GM10847 (cell line): ENCODE data around the gene FRMD3.

Experiments
- POLR2A ChIP-seq: IDR thresholded peaks from 2 replicates; pipeline ENCODE4 v1.6.1; 2011; ENCODE audit not compliant: insufficient read length; ENCODE audit errors: extremely low read depth

The FRMD3 gene

GRCh38 chr9:83501565-83501964 is 36.6 kb downstream of the FRMD3 start:
- no peak for TF ChIP-seq POLR2A

DNA sequence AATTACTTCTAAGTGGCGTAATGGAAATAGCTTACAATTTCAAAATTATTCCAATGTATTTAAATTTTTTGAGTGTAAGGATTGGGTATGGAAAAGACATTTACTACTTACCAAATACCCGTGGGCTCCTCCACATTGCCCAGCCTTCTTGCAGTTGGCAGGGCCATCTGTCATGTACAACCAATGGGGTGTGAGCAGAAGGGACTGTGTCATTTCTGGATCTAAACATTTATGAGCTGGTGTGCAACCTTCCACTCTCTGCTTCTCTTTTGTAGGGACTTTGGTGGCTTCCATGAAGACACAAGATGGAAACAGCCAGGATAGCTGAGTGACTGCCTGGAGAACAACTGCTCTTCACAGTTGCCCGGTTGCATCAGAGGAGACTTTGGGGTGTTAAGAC is 40.8 kb downstream of the FRMD3 start:
- no peak for TF ChIP-seq POLR2A

DNA sequence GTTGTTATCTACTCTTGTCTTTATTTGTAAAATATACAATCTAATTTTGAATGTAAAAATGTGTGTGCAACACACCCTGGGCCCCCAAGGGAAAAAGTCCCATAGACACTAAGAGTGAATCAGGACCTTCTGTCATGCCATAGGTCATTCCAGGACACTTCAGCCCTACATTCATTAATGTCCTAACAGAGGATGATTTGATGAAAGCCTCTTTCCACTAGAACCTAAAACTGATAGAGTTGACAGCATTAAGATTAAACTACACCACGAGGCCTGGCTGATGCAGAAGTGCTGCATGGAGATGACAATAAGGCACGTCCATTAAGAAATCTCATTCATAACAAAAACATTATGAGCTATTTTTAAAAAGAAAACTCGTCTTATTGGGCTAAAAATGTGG is 46.2 kb downstream of the FRMD3 start:
- TF ChIP-seq POLR2A = no peak

- no peak for TF ChIP-seq POLR2A
Measured at GRCh38 chr9:83491413-83491812, 46.8 kb downstream of the FRMD3 start.

DNA sequence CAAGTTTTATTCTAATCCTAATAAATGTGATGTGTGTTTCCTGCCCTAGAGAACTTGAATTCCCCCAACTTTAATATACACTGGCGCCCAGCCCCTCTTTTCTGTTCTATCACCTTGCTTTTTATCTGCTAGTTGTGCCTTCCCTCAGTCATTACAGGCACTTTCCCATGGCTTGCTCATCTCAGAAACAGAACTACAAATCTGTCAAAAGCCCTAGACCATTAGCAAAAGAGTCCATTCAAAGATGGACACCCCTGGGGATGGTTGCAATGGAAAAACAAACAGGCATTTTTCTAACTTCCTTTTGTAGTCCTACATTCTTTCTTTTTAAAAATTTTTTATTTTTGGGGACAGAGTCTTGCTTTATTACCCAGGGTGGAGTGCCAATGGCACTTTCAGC is 48.2 kb downstream of the FRMD3 start:
- no peak for TF ChIP-seq POLR2A

GRCh38 chr9:83484990-83485389 is 53.2 kb downstream of the FRMD3 start:
- no peak for TF ChIP-seq POLR2A

- no peak for TF ChIP-seq POLR2A
Measured at GRCh38 chr9:83483223-83483622, 55.0 kb downstream of the FRMD3 start.

- no peak for TF ChIP-seq POLR2A
Measured at GRCh38 chr9:83479765-83480164, 58.4 kb downstream of the FRMD3 start.

DNA sequence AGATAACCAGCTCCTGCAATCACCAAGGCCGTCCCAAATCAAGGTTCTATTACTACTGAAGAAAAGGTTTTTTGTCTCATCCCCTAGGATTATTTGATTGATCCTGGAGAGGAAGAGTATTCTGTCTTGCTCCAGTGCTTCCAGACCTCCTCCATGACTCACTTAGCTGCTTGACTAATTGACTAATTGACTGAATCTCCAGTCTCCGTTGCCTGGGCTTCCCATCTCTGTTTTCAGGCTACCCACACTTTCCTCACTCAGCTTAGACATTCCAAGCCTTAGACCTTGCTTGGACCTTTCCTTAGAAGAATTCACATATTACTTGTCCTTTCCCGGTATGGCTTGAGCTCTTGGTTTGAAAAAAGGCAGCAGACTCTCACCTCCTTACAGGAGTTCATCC is 60.6 kb downstream of the FRMD3 start:
- TF ChIP-seq POLR2A = no peak

DNA sequence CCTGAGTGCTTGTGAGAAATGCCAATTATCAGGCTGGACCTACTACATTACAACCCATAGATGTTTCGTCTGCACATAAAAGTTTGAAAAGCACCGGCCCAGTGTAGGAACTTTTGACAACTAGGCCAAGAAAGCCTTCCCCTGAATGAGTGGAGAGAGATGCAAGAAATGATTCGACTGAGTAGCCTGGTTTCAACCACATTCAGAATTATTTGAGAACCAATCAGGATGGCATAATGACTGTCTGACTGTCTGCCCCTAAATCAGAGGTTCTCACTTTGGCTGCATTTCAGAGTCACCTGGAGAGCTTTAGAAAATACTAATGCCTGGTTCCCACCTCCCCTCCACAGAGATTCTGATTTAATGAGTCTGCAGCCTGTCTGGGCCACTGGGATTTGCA is 61.1 kb downstream of the FRMD3 start:
- no peak for TF ChIP-seq POLR2A

DNA sequence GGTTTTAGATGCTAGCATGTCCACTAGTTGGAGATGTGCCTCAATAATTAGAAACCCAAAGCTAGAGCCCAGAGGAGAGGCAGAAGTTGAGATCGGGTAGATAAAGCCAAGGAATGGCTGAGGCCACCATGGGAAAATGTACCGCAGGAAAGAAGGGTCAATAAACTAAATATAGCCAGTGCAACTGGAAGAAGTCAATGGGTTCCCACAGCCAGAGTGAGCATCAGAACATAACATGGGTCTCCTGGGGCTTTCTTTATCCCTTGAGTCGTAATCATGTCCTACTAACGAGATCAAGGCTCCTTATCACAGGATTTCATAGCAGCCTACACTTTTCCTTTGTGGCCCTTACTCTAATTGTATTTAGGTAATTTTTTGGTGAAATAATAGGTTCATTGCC is 61.7 kb downstream of the FRMD3 start:
- TF ChIP-seq POLR2A = no peak

GRCh38 chr9:83475741-83476140 is 62.5 kb downstream of the FRMD3 start:
- TF ChIP-seq POLR2A = no peak

DNA sequence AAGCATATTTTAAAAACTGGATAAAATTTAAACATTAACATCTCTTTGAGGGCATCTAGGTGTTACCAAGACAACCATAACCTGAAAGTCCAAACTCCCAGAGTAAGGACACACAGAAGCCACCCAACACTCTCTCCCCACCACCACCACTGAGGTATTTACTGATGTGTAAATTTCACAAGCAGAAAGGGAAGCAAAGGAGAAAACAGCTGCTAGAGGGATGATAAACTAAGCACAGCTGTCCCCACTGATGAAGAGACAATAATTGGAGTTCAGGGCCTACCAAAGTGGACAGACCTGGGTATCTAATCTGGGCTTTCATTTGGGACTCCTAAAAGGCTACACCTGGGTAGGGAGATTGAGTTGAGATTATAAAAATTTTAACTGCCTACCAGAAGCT is 63.6 kb downstream of the FRMD3 start:
- TF ChIP-seq POLR2A = no peak

- TF ChIP-seq POLR2A = no peak
Measured at GRCh38 chr9:83473488-83473971, 64.7 kb downstream of the FRMD3 start.

DNA sequence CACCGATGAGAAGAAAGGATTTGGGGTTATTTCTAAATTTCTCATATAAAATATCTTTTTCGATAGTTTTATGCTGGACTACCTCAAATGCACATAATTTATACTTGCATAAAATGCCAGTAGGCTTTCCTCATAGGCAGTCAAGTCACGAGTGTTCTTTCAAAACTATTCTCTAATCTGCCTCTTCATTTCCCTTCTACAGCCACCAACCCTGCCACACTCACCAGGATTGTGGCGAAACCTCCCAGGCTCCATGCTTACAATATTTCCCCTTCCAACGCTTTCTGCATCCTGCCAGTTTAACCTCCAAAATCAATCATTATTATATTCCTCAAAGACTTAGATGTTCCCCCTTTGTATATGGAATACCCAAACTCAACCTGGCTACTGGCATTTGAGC is 65.4 kb downstream of the FRMD3 start:
- TF ChIP-seq POLR2A = no peak

DNA sequence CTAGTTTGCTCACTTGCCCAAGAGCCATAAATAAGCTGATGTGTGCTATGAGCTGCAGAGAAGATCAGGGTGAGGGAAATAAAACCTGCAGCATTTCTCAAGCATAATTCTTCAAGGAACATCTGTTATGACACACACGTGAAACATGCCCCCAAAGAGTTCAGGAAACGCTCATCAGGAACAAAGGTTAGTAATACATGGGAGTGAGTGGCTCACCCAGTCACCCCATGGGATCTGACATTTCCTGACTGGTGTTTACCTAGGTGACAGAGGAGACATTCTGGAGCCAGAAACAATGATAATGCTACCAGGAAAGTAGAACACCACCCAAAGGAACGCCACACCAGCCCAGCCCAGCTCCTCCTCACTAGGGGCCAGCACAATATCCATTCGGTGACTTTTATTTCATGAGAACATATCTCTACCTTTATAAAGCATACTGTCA is 66.0 kb downstream of the FRMD3 start:
- TF ChIP-seq POLR2A = no peak

DNA sequence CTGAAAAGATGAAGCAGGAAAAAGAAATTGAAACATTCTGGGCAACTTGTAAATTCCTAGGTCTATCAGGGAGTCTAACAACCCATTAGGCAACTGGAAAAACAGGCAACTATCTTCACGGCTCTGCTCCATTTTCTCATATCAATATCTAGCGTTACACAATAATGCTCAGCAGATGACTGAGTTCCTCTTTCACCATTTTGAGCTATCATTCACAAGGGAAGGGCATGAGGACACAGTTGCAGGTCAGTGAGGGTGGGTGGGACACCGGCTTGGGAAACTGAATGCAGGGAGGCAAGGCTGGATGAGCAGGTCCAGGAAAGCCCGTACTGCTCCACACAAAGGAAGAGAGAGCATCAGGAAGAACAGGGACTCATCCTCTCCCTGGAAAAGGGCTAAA is 67.0 kb downstream of the FRMD3 start:
- no peak for TF ChIP-seq POLR2A

DNA sequence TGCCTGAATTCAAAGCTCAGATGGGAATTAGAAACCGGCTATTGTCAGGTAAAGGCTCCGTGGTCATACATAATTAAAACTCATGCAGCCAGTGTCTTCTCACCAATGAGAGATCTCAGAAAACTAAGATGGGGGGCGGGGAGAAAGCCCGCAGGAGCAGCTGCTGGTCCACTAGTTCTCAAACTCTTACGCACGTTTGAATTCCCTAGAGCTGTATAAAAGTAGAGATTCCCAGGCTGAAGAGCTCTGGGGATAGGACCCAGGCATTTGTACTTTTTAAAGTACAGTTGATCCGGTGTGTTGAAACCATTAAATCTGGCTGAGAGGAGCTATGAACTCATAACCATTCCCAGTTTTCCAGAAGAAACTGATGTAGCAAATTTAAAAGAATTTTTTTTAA is 68.5 kb downstream of the FRMD3 start:
- TF ChIP-seq POLR2A = no peak
